HepG2 (cell line): ENCODE results near the gene COCH. TPM values are rescaled to one million over a fixed set of nuclear protein-coding genes. Genes with fewer than 3 reads are reported as not detected.

ENCODE experiments used
- AKNA ChIP-seq: sonication (generic); formaldehyde crosslinking; IDR thresholded peaks from 2 replicates; pipeline ENCODE4 v1.4.0; 2020; ENCODE audit warnings: missing genetic modification reagents, borderline replicate concordance
- CCDC6 ChIP-seq: sonication (generic); formaldehyde crosslinking; IDR thresholded peaks from 2 replicates; pipeline ENCODE4 v1.8.1; 2022; ENCODE audit warnings: mild to moderate bottlenecking, missing genetic modification reagents, moderate library complexity
- MEIS2 ChIP-seq: sonication (generic); formaldehyde crosslinking; IDR thresholded peaks from 2 replicates; pipeline ENCODE4 v1.9.0; 2021; ENCODE audit warnings: mild to moderate bottlenecking, missing genetic modification reagents
- PHF8 ChIP-seq: sonication (generic); formaldehyde crosslinking; IDR thresholded peaks from 2 replicates; pipeline ENCODE4 v1.5.0; 2020; ENCODE audit warnings: missing genetic modification reagents
- PRPF4 ChIP-seq: fragments of 200-400 bp; formaldehyde crosslinking; IDR thresholded peaks from 2 replicates; pipeline ENCODE4 v1.6.1; 2016; ENCODE audit warnings: low read length, low read depth; ENCODE audit not compliant: poor library complexity, severe bottlenecking
- SAFB2 ChIP-seq: sonication (generic); formaldehyde crosslinking; IDR thresholded peaks from 2 replicates; pipeline ENCODE4 v1.5.1; 2020; ENCODE audit warnings: missing genetic modification reagents, low read depth, mild to moderate bottlenecking, borderline replicate concordance
- SRSF1 ChIP-seq: fragments of 200-400 bp; formaldehyde crosslinking; optimal IDR thresholded peaks from 2 replicates; pipeline ENCODE3; 2017; ENCODE audit warnings: mild to moderate bottlenecking, low read depth, low read length, moderate library complexity
- ZNF17 ChIP-seq: sonication (generic); formaldehyde crosslinking; IDR thresholded peaks from 2 replicates; pipeline ENCODE4 v1.5.0; 2020; ENCODE audit warnings: mild to moderate bottlenecking, missing genetic modification reagents
- ZNF530 ChIP-seq: sonication (generic); formaldehyde crosslinking; IDR thresholded peaks from 2 replicates; pipeline ENCODE4 v1.5.0; 2020; ENCODE audit warnings: low read depth, mild to moderate bottlenecking, missing genetic modification reagents
- ZNF605 ChIP-seq: sonication (generic); formaldehyde crosslinking; IDR thresholded peaks from 2 replicates; pipeline ENCODE4 v1.8.0; 2022; ENCODE audit warnings: mild to moderate bottlenecking, missing genetic modification reagents
- ZNF607 ChIP-seq: sonication (generic); formaldehyde crosslinking; IDR thresholded peaks from 2 replicates; pipeline ENCODE4 v1.5.1; 2020; ENCODE audit warnings: missing genetic modification reagents, mild to moderate bottlenecking, borderline replicate concordance
- polyA plus RNA-seq, 8 experiments: library from polyadenylated mRNA; depleted of rRNA in 3 of 8; stranded (reverse) in 7 of 8; unstranded in 1 of 8; fragments of >200 nt; fragmentation: Illumina TruSeq in 4 of 8; extraction: Trizol in 4 of 8; gene quantifications; 2 replicates each; pipeline versions ENCODE4 v1.2.1 to v1.2.3, GENCODE V29; 2011 to 2016; ENCODE audit warnings: low read depth in 4 of 8, missing spikeins in 1 of 8, mixed read lengths in 1 of 8; ENCODE audit not compliant: insufficient read depth in 1 of 8
- total RNA-seq, 5 experiments: library from RNA; depleted of rRNA; stranded (reverse); fragments of >200 nt; fragmentation: Illumina TruSeq; extraction: Trizol; gene quantifications; 2 replicates each; pipeline ENCODE4 v1.2.3, GENCODE V29; 2016; ENCODE audit warnings: low read depth in 1 of 5
- TF ChIP-seq, protein P1 (sequence below), 2 experiments: sonication (generic) in 1 of 2; formaldehyde crosslinking in 1 of 2; IDR thresholded peaks; 2 replicates each; pipeline versions ENCODE4 v1.4.0 to v1.6.1; 2018 to 2020; ENCODE audit warnings: missing genetic modification reagents in 2 of 2, borderline replicate concordance in 1 of 2, low read depth in 1 of 2, mild to moderate bottlenecking in 1 of 2, missing biosample characterization in 1 of 2
- TF ChIP-seq, protein P2 (sequence below): IDR thresholded peaks from 2 replicates; pipeline ENCODE4 v1.6.1; 2016; ENCODE audit warnings: missing biosample characterization, missing genetic modification reagents, low read depth
- TF ChIP-seq, protein P3 (sequence below): sonication (generic); formaldehyde crosslinking; IDR thresholded peaks from 2 replicates; pipeline ENCODE4 v1.4.0; 2020; ENCODE audit warnings: missing genetic modification reagents
- TF ChIP-seq, protein P4 (sequence below): sonication (generic); formaldehyde crosslinking; IDR thresholded peaks from 2 replicates; pipeline ENCODE4 v1.8.0; 2022; ENCODE audit warnings: mild to moderate bottlenecking, missing genetic modification reagents, moderate library complexity

COCH gene
- total and polyA plus RNA-seq, 2 of the 13 experiments (the other 11 are each of a cell fraction or from before 2014, with no cell fraction given) = 78.2 to 79.3 TPM

- TF ChIP-seq, protein P1, sequence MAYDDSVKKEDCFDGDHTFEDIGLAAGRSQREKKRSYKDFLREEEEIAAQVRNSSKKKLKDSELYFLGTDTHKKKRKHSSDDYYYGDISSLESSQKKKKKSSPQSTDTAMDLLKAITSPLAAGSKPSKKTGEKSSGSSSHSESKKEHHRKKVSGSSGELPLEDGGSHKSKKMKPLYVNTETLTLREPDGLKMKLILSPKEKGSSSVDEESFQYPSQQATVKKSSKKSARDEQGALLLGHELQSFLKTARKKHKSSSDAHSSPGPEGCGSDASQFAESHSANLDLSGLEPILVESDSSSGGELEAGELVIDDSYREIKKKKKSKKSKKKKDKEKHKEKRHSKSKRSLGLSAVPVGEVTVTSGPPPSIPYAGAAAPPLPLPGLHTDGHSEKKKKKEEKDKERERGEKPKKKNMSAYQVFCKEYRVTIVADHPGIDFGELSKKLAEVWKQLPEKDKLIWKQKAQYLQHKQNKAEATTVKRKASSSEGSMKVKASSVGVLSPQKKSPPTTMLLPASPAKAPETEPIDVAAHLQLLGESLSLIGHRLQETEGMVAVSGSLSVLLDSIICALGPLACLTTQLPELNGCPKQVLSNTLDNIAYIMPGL (CRISPR knock-in tag; IDR thresholded peaks at IDR 0.05; ENCODE audit: borderline replicate concordance in 1 of 2, low read depth in 1 of 2) = peak; percentile 84 to 97
- TF ChIP-seq CCDC6 (CRISPR knock-in tag) = peak; percentile 93; the same call in 1 of the 2 replicates
- peak; percentile 87 for TF ChIP-seq ZNF607 (CRISPR knock-in tag)
- TF ChIP-seq ZNF605 = peak; percentile 61
- TF ChIP-seq ZNF17 = no peak
- peak; percentile 89 for TF ChIP-seq ZNF530 (CRISPR knock-in tag)
- peak; percentile 91 for TF ChIP-seq MEIS2 (CRISPR knock-in tag)
- TF ChIP-seq PRPF4 = no peak
- no peak for TF ChIP-seq SRSF1
- TF ChIP-seq, protein P2, sequence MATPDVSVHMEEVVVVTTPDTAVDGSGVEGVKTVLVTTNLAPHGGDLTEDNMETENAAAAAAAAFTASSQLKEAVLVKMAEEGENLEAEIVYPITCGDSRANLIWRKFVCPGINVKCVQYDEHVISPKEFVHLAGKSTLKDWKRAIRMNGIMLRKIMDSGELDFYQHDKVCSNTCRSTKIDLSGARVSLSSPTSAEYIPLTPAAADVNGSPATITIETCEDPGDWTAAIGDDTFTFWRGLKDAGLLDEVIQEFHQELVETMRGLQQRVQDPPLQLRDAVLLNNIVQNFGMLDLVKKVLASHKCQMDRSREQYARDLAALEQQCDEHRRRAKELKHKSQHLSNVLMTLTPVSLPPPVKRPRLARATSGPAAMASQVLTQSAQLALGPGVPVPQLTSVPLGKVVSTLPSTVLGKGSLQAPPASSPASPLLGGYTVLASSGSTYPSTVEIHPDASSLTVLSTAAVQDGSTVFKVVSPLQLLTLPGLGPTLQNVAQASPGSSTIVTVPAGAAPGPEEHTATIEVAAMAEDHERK (CRISPR knock-in tag) = no peak
- TF ChIP-seq, protein P3, sequence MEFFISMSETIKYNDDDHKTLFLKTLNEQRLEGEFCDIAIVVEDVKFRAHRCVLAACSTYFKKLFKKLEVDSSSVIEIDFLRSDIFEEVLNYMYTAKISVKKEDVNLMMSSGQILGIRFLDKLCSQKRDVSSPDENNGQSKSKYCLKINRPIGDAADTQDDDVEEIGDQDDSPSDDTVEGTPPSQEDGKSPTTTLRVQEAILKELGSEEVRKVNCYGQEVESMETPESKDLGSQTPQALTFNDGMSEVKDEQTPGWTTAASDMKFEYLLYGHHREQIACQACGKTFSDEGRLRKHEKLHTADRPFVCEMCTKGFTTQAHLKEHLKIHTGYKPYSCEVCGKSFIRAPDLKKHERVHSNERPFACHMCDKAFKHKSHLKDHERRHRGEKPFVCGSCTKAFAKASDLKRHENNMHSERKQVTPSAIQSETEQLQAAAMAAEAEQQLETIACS (CRISPR knock-in tag) = peak; percentile 59; the same call in 1 of the 2 replicates
- TF ChIP-seq, protein P4, sequence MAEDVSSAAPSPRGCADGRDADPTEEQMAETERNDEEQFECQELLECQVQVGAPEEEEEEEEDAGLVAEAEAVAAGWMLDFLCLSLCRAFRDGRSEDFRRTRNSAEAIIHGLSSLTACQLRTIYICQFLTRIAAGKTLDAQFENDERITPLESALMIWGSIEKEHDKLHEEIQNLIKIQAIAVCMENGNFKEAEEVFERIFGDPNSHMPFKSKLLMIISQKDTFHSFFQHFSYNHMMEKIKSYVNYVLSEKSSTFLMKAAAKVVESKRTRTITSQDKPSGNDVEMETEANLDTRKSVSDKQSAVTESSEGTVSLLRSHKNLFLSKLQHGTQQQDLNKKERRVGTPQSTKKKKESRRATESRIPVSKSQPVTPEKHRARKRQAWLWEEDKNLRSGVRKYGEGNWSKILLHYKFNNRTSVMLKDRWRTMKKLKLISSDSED (CRISPR knock-in tag) = peak; percentile 95
- peak; percentile 93; the same call in 1 of the 2 replicates for TF ChIP-seq SAFB2 (CRISPR knock-in tag)
- peak; percentile 52; the same call in 1 of the 2 replicates for TF ChIP-seq AKNA (CRISPR knock-in tag)
- peak; percentile 94 for TF ChIP-seq PHF8 (CRISPR knock-in tag)
Observed at GRCh38 chr14:30874120-30874998, at the start of gene COCH (continued).
